Measurements from ENCODE around the gene PCP2.

GRCh38 chr19:7680606-7681339 is 47.3 kb upstream of the PCP2 start, which contains the start of gene TRAPPC5:
- TF ChIP-seq CTCF (IDR thresholded peaks at IDR 0.05): peak; percentile 90 to 99 (median 98)
- TF ChIP-seq POLR2A (IDR thresholded peaks at IDR 0.05): peak in 2 of 4 donors; percentile 46 to 66

Measured in esophagus squamous epithelium (tissue), 4 donors.